Kidney (tissue), 14 donors: Measurements from ENCODE around the gene SIK3. TPM values are rescaled to one million over a fixed set of nuclear protein-coding genes. Genes with fewer than 3 reads are reported as not detected.
A peak's percentile ranks its signal among the peaks of the same experiment; 100 is the strongest.

ENCODE experiments used
- DNase-seq, 5 donors: peaks; one replicate each; pipeline ENCODE4 v3.0.0-alpha.2; 2013 to 2020
- FAIRE-seq: peaks from 2 replicates; lab custom pipeline; 2012; peaks lifted over from hg19 to GRCh38; lab: Jason Lieb, UNC
- H3K27ac ChIP-seq, 2 donors: one replicate each; pipeline ENCODE4 v1.7.0; 2013; ENCODE audit warnings: low read depth in 2 of 2, low read length in 2 of 2, inconsistent platforms in 1 of 2
- H3K27me3 ChIP-seq: one replicate; pipeline ENCODE4 v1.7.1; 2013; ENCODE audit warnings: low read length, inconsistent platforms; ENCODE audit not compliant: control insufficient read depth, insufficient read depth
- H3K36me3 ChIP-seq, 3 donors: one replicate each; pipeline versions ENCODE4 v1.7.0 to v1.7.1; 2013; ENCODE audit warnings: low read length in 3 of 3, control low read depth in 1 of 3, inconsistent platforms in 1 of 3; ENCODE audit not compliant: insufficient read depth in 3 of 3, control insufficient read depth in 2 of 3
- H3K4me1 ChIP-seq, 3 donors: one replicate each; pipeline versions ENCODE4 v1.7.0 to v1.7.1; 2013; ENCODE audit warnings: low read length in 3 of 3, inconsistent platforms in 1 of 3, low read depth in 1 of 3; ENCODE audit not compliant: control insufficient read depth in 2 of 3, insufficient read depth in 2 of 3
- H3K4me3 ChIP-seq, 3 donors: one replicate each; pipeline versions ENCODE4 v1.7.0 to v1.8.1; 2013; ENCODE audit warnings: low read length in 3 of 3, control low read depth in 1 of 3, inconsistent platforms in 1 of 3
- H3K9ac ChIP-seq, 3 donors: one replicate each; pipeline versions ENCODE4 v1.7.0 to v1.7.1; 2013; ENCODE audit warnings: low read length in 3 of 3, control low read depth in 1 of 3, inconsistent platforms in 1 of 3
- H3K9me3 ChIP-seq, 3 donors: one replicate each; pipeline versions ENCODE4 v1.7.0 to v1.7.1; 2013; ENCODE audit warnings: low read length in 3 of 3, control low read depth in 1 of 3, inconsistent platforms in 1 of 3; ENCODE audit not compliant: control insufficient read depth in 2 of 3, insufficient read depth in 1 of 3
- intact Hi-C: fragments of 100-400 bp; cut with DNase I; formaldehyde crosslinking; loops from one replicate; pipeline ENCODE4 v1.11.1; 2022
- polyA plus RNA-seq: library from polyadenylated mRNA; stranded (reverse); fragments of 350-450 nt; fragmentation: Illumina TruSeq; extraction: RNeasy Lipid Tissue Mini Kit (QIAGEN cat#74804); gene quantifications from one replicate; pipeline ENCODE4 v1.2.3, GENCODE V29; 2014; ENCODE audit warnings: low read depth, low replicate concordance; ENCODE audit not compliant: insufficient read depth
- total RNA-seq: library from RNA; stranded (reverse); fragmentation: NEBNext Ultra II Directional; extraction: Animal tissue kit (Norgen Biotek cat#: 25700); gene quantifications from one replicate; pipeline ENCODE4 v1.2.1, GENCODE V29; 2021
- TF ChIP-seq, protein P1 (sequence below): IDR thresholded peaks from 3 replicates; pipeline ENCODE4 v1.5.1; 2012; ENCODE audit warnings: mild to moderate bottlenecking, moderate library complexity, borderline replicate concordance; ENCODE audit not compliant: insufficient read depth; ENCODE audit errors: extremely low read depth
- donor health status: control.
- donor health status: control.
- donor health status: control.
- donor health status: control.
- donor health status: control.
- donor health status: DM: yes; HTN: yes; CAD: no.
- donor health status: Normal renal cell carcinoma (clear cell type).

Gene SIK3
- total and polyA plus RNA-seq, 2 donors from 2014 or later, result 12.3 to 50.7 TPM

DNA sequence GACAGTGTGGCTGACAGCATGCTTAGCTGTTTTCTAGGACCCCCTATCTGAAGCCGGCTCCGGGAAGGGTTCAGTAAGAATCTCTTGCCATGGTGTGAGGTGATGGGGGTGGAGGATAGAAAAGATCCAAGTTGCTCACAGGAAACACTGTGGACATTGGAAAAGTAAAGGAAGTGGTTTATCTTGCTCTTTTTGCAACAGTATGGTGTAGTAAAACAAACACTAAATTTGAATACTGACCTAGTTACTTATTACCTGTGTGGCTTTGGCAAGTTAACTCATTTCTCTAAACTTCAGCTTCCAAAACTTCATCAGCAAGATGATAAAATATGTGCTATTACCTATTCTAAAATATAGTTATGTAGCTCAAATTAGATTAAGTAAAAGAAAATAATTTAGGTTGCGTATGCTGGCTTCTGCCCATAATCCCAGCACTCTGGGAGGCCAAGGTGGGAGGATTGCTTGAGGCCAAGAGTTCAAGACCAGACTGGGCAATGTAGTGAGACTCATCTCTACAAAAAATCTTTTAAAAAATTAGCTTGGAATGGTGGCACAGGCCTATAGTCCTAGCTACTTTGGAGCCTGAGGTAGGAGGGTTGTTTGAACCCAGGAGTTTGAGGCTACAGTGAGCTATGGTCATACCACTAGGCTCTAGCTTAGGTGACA lies 209.2 kb downstream of the SIK3 start:
- no peak for FAIRE-seq
- Histone ChIP-seq H3K4me3 (no peak overlapping the region), H3K27ac (no peak overlapping the region), H3K36me3 (peaks cover 0 to 18% (median 18%) of the 10 kb centered on the region in 3 donors), H3K27me3 (no peaks in the 10 kb centered on the region), H3K9ac (no peak overlapping the region), H3K9me3 (no peaks in the 10 kb centered on the region), H3K4me1 (no peaks in the 10 kb centered on the region)
- intact Hi-C loops, result no loop called here
- no peak for DNase-seq
- TF ChIP-seq, protein P1, sequence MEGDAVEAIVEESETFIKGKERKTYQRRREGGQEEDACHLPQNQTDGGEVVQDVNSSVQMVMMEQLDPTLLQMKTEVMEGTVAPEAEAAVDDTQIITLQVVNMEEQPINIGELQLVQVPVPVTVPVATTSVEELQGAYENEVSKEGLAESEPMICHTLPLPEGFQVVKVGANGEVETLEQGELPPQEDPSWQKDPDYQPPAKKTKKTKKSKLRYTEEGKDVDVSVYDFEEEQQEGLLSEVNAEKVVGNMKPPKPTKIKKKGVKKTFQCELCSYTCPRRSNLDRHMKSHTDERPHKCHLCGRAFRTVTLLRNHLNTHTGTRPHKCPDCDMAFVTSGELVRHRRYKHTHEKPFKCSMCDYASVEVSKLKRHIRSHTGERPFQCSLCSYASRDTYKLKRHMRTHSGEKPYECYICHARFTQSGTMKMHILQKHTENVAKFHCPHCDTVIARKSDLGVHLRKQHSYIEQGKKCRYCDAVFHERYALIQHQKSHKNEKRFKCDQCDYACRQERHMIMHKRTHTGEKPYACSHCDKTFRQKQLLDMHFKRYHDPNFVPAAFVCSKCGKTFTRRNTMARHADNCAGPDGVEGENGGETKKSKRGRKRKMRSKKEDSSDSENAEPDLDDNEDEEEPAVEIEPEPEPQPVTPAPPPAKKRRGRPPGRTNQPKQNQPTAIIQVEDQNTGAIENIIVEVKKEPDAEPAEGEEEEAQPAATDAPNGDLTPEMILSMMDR, result no peak

DNA sequence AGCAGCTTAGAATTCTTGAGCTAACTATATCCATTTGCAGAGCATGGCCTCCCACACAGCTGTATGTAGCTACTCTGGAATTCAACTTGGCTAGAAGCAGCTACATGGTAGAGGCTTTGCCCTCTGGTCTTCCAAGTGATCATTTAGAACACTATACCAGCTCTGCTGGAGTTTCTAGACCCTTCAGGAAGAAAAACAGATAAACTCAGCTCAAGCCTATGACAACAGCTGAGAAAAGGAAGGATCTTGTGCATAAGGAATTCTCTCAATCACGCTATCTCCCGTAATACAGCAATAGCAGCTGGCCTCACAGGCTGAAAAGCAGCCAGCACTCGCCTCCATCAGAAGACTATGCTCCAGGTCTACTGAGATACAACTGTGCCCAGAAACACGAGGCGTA lies 210.2 kb downstream of the SIK3 start:
- Histone ChIP-seq H3K9ac (no peak overlapping the region), H3K4me1 (no peaks in the 10 kb centered on the region), H3K27me3 (no peaks in the 10 kb centered on the region), H3K36me3 (peaks cover 0 to 15% (median 12%) of the 10 kb centered on the region in 3 donors), H3K4me3 (no peak overlapping the region), H3K9me3 (no peaks in the 10 kb centered on the region), H3K27ac (no peak overlapping the region)
- DNase-seq (peak in 2 of 5 donors; percentile 25 to 50), FAIRE-seq (no peak)
- TF ChIP-seq, protein P1, result no peak
- intact Hi-C loops, result no loop called here

DNA sequence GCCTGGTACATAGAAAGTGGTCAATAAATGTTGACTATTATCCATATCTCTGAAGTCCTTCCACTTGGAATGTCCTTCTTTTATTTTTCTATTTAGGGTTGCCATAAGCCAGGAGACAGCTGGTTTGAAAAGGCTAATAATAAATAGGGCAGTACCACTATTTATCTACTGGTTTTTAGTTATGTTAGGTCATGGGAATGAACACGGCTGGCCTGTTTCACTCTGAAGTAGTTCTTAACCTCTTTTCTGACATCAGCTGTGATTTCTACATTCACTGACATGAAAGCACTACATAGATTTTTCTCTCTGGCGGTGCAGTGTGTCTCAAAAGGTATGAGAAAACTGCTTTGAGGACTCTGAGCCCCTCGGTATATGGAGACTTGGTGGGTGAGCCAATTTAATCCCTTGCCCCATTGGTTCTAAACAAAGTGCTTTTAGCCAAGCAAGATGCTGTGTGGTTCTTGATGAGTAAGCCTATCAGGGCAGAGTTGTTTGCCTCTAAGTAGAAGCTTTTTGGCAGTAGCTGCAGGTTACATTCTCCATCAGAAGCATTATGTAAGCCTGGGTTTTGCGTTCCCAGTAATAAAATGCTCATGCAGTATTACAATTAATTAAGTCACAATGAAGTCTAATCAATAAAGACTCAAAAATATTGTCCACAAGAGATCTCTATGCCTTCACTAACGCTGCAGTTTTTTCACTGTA lies 212.1 kb downstream of the SIK3 start:
- Histone ChIP-seq H3K27me3 (no peaks in the 10 kb centered on the region), H3K36me3 (peaks cover 0 to 10% (median 0%) of the 10 kb centered on the region in 3 donors), H3K9me3 (no peaks in the 10 kb centered on the region), H3K9ac (no peak overlapping the region), H3K4me3 (no peak overlapping the region), H3K27ac (no peak overlapping the region), H3K4me1 (no peaks in the 10 kb centered on the region)
- DNase-seq (no peak), FAIRE-seq (no peak)
- TF ChIP-seq, protein P1, result no peak
- intact Hi-C loops, result no loop called here
